HG02623 (cell line): Measurements from ENCODE around the gene SLC45A1.

ENCODE experiments used
- ATAC-seq: cut with Tn5 transposase; IDR thresholded peaks from one replicate; pipeline ENCODE4 v1.9.1; 2021; ENCODE audit warnings: moderate library complexity; ENCODE audit not compliant: unreplicated experiment

SLC45A1 gene

DNA sequence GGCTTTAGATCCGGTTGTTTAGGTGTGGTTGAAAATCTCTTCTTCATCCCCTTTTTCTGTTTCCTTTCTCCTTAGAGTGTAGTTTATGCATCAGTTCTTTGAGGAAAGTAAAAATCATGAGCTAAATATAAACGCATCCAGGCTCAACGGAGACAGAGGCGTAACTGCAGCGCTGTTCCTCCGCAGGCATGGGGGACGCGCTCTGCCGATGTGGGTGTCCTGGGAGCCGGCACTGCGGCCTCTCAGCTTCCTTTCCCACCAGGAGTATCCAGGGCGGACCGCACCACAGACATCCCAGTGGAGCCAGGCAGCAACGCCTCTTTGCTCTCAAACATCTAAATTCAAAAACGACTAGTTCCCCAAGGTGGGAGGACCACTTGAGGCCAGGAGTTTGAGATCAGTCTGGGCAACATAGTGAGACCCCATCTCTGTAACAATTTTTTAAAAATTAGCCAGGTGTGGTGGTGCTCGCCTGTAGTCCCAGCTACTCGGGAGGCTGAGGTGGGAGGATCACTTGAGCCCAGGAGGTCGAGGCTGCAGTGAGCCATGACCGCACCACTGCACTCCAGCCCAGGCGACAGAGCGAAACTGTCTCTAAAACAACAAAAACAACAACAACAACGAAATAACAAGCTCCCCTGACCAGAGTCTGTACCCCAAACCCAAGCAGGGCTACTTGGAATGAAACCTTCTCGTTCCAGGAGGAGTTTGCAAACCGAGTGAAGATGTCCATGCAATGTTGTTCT, 16.4 kb downstream of the SLC45A1 start:
- ATAC-seq = no peak

DNA sequence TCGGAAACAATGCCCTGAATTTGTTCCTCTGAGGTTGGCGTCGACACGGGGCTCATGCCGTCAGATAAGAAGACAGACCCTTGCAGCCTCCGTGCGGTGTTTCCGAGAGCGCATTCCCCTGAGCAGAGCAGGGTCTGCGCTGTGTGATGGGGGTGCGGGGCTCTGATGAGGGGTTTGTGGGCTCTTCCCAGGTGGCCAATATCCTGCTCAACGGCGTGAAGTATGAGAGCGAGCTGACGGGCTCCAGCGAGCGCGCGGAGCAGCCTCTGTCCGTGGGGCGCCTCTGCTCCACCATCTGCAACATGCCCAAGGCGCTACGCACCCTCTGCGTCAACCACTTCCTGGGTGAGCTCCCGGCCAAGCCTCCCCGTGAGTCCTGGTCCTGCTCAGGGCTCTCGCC, 17.3 kb downstream of the SLC45A1 start:
- ATAC-seq = no peak

DNA sequence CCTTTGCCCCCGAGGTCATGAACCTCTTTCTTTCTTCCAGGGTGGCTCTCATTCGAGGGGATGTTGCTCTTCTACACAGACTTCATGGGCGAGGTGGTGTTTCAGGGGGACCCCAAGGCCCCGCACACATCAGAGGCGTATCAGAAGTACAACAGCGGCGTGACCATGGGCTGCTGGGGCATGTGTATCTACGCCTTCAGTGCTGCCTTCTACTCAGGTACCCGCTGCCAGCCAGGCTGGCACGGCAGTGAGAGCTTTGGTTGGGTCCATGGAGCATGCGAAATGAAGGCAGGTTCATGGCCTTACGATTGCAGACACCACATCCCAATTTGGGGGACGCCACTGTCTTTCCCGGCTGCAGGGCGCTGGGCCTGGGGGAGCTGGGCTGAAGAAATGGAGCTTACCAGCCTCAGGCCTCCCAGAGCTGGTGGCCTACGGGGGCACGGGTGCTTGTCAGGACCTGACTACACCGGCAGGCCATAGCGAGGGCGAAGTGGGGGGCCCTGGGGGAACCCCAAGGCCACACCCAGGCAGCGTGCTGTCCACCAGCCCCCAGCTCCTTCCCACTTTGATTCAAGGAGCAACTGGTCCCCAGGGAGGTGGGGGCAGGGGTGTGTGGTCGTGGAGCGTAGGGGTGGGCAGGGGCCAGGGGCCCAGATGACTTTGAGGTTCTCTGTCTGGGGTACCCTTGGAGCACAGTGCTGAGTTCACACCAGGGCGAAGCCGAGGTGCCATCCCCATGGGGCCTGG, 20.0 kb downstream of the SLC45A1 start:
- no peak for ATAC-seq

DNA sequence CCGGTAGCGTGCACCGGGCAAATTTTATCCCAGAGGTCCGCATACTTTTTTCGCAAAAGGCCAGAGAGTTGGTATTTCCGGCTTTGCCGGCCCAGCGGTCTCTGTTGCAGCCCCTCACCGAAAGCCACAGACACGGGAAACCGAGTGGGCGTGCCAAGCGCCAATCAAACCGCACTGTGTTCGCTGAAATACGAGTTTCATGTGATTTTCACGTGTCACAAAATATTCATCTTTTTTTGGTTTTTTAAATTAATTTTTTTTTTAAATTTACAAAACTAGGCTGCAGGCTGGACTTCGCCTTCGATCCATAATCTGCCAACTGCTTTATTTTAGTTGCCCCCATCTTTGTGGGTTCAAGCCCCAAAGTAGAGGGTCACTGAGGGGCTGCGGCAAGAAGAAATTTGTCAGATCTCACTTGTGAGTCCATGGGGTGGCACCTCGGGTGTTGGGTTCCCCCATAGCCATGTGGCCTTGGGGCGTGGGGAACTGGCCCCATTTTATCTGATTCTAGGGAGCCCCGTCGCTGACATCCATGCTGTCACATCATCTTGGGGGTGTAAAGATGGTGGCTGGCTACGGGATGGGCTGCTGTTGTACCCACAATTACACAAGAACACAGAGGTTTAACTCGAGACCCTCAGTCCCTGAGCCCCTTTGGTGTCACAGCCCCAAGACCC, 20.8 kb downstream of the SLC45A1 start:
- ATAC-seq = no peak

DNA sequence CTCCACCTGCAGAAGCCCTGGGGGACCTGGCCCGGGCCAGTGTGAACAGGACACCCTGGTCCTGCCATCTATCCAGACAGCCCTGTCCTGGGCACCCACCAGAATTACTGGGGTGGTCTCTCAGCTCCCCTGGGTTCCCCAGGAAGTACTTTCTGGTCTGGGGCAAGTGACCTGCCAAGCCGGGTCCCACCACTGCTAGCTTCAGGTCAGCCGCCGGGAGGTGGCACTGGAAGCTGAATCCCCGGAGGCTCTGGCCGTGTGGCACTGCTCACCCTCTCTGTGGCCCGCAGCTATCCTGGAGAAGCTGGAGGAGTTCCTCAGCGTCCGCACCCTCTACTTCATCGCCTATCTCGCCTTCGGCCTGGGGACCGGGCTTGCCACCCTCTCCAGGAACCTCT, 21.3 kb downstream of the SLC45A1 start:
- no peak for ATAC-seq

DNA sequence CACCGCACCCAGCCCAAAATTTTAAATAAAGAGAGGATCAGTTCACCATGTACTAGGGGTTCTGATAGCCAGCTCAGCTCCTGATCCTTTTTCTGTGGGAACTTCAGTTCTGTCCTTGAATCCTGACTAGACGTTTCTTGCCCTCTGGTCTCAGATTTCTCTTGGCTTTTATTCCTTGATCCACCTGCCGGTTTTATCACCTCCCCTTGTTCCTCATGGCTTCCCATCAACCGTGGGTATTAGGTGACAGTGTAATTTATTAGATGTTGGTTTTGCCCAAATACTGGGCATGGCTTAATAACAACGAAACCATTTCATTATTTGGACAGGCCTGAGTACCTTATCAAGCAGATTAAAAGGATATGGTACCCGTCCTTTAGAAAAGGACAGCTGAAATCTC, 22.5 kb downstream of the SLC45A1 start:
- no peak for ATAC-seq

DNA sequence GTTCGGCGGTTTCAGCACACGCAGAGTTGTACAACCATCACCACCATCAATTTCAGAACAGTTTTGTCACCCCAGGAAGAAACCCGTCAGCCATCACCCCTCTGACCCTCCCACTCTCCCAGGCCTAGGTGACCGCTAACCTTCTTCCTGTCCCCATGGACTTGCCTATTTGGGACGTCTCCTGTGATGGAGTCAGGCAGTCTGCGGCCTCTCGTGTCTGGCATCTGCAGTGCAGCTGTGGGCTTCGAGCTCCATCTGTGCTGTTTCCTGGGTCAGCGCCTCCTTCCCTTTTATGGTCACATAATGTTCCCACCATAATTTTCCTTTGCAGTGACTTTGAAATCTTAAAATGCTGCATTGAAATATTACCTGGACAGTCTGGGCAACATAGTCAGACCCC, 24.4 kb downstream of the SLC45A1 start:
- ATAC-seq = no peak

DNA sequence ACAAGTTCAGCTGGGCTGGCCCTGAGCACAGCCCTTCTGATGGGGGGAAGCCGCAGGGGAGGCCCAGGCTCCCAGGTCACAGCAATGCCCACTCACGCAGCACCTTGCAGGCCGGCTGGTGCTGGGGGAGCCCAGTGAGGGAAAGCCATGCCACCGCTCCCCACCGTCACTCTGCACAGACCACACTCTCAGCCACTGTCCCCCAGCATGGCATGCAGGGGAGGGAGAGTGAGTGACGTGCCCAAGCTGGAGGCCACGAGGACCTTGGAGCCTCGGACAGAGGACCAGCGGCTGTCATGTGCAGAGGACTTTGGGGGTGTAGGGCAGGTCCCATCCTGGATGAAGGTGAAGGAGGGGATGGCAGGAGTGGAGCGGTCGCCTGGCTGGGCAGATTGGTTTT, 25.1 kb downstream of the SLC45A1 start:
- ATAC-seq = no peak

DNA sequence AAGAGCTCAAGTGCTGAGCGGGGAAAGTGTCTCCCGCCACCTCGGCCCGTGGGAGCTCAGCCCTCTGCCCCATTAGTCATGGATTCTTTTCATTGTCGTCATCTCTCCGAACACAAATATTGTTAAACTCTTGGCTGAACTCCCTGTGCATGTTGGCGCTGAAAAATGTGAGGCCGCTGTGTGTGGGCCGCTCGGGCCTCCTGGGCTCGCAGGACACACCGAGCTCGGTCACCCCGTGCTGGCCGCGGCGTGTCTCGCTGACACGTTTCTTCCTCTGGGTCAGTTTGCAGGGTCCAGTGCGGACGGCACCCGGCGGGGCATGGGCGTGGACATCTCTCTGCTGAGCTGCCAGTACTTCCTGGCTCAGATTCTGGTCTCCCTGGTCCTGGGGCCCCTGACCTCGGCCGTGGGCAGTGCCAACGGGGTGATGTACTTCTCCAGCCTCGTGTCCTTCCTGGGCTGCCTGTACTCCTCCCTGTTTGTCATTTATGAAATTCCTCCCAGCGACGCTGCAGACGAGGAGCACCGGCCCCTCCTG, 25.6 kb downstream of the SLC45A1 start:
- no peak for ATAC-seq

DNA sequence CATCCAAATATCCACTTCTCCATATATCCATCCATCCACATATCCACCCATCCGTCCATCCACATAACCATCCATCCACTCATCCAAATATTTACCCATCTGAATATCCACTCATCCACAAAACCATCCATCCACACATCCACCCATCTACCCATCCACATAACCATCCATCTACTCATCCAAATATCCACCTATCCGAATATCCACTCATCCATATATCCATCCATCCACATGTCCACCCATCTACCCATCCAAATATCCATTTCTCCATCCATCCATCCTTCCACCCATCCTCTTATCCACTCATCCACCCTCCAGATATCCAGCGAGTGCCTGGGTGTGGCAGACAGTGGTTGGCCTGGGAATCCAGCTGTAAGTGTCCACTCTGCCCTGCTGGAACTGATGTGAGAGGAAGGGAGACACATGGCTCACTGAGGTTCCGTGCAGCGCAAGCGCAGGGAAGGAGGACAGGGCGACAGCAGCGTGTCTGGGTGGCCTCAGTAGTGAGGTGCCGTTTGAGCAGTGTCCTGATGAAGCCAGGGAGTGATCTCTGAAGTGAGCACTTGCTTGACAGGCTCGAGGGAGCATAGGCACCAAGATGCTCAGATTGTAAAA, 27.1 kb downstream of the SLC45A1 start:
- no peak for ATAC-seq

DNA sequence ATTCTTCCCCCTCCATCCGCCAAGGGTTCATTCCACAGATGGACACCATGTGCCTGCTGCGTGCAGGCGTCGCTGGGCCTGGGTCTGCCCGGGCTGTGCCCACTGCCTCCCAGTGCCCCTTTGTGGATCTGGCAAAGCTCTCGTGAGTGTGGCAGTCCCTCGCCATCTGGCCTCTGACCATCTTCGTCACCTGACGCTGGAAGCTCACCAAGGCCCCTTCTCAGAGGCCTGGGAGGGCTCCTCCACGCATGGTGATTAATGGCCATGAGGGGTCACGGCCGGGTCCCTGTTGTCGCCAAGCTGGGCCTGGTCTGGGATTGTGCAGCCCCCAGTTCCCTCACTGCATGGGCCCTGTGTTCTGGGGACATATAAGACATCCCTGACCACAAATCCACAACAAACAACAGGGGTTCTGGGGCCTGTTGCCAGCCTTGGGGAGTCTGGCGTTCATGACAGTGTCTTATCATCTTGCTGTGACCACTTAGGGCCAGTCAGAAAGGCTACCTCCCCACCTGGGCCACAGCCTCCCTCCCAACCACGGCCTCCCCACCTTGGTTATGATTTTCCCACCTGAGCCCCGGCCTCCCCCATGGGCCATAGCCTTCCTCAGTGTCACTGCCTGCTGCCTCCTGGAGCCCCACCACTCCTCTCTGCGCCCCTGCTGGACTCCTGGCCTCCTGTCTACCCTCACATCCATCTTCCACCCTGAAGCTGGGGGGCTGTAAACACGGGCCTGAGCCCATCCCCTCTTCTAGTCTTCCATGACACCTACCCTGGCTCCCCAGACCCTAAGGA, 27.9 kb downstream of the SLC45A1 start:
- no peak for ATAC-seq

DNA sequence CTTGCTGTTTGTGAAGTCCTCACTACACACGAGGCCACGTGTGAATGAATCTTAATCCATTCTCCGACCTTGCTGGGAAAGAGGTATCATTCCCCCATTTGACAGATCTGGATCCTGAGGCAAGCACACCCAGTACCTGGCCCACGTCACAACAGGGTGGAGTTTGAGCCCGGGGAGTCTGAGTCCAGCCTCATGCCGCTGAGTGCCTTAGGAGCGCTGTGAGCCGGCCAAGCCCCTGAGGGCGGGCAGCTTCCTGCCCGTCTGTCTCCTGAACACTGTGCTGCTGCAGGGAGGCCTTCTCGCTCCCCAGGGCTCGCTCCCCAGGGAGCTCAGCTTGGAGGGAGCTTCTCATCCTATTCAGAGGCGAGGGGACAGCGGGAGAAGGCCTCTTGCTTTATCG, 29.7 kb downstream of the SLC45A1 start:
- no peak for ATAC-seq

DNA sequence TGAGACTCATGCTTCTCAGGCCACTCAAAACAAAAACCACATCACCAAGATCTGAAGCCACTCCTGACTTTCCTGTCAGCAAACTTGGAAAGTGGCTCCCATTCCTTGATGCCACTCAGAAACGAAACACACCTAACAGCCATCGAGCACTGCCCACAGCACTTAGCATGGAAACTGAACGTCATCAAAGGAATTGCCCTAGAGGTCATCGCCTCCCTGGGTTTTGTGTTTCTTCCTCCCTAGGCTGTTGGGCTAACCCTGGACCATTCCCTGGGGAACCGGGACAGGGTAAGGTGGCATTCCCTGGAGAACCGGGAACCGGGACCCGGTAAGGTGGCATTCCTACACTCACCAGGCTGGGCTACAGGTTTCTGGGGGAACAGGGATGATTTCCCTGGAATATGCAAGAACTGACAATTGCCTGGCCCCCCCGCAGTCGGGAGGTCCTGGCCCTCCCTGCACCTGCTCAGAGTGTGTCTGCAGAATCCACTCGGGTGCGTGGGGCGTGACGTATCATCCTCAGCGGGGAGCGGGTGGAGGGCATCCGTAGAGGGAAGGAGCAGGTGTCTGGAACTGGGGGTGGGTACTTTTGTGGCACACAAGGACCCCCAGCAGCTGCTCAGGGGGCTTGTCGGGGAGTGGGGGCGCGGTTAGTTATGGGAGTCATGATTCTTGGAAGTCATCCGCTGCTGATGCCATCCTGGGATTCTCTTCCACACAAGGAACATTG, 30.3 kb downstream of the SLC45A1 start:
- no peak for ATAC-seq

DNA sequence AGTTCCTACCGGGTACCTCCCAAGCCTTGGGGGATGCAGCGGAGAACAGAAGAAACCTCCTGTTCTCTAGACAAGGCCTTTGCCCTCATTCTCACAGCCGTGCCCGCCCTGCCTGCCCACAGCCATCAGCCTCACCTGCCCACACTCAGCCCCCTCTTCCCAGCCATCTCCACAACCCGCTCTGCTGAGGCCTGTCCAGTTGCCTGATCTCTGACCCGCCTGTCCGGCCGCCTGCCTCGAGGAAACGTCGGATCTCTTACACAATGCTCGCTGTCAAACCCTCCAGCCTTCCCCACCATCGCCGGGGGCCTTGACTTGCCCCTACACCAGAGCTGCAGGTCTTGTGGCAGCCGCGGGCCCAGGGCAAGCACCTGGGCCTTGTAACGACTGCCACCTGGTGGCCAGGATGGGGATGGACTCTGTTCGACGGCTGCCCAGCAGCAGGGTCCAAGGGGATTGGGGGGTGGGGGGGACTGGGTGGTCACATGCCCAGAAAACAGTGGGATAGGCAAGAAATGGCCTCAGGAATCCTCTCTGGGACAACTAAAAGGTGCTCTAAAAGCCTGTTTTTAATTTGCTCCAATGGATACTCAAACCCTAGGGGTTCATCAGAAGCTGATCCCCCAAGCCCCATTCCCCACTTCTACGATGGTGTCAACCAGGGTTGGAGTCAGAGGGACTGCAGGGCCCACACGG, 31.0 kb downstream of the SLC45A1 start:
- no peak for ATAC-seq

DNA sequence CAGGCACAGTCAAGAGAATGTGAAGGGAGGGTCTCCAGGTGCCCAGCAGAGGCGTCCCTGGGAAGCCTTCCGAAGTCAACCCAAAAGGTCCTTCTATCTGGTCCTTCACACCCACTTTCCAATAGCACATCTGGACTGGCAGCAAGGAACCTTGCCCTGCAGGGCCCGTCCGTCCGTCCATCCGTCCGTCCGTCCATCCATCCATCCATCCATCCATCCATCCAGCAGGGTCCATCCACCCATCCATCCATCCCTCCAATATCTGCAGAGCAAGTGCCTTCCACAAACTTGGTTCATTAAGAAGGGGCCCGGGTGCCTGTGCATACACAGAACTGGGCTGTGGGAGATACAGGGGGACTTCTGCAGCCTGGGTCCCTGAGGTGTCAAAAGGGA, 31.6 kb downstream of the SLC45A1 start:
- no peak for ATAC-seq

DNA sequence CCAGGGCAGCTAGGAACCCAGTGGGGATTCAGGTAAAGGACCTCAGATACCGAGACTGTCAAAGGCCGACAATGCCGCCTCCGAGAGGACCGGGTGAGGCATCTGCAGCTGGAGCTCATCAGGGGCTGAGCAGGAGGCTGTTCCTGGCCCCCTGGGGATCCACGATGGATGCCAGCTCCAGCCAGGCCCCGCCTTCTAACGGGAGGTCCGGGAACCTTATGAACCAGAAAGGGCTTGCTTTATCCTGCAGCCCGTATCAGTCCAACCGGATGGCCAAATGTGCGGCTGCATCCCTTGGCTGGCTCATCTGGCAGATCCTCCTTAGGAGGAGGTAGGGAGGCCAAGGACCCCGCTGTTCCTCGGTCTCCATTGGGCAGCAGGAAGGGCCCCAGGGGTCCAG, 32.0 kb downstream of the SLC45A1 start:
- ATAC-seq = no peak

DNA sequence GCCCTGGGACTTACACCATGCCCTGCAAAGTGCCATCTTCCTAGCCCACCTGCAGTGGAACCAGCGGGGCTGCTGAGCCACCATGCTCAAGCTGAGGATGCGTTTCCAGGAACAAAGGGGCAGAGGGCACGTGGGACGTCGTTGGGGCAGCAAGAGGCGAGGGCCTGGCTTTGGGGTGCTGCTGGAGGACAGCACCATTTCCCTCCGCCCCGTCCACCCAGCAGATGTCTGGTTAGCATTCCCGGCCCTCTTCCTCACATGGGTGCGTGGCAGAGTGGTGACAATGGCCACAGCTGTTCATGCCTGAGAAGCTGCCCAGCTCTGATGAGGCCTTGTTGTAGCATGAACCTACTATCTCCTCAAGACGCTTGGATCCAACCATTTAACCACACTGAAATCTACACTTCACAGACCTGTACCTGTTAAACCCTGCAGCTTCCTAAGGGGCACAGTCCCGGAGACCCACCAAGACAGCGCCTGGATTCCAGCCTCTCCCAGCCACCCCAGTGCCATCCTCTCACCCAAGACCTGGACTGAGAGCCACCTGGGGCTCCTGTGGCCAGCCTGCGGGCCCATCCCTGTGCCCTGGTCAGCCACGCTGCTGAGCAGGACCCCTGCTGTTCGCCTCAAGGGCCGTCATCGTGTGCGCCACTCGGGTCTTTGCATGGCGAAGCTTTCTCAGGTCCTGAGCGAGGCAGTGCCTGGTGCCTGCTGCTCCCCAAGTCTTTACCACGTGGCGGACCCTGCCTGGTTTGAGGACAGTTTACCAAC, 33.2 kb downstream of the SLC45A1 start:
- no peak for ATAC-seq

DNA sequence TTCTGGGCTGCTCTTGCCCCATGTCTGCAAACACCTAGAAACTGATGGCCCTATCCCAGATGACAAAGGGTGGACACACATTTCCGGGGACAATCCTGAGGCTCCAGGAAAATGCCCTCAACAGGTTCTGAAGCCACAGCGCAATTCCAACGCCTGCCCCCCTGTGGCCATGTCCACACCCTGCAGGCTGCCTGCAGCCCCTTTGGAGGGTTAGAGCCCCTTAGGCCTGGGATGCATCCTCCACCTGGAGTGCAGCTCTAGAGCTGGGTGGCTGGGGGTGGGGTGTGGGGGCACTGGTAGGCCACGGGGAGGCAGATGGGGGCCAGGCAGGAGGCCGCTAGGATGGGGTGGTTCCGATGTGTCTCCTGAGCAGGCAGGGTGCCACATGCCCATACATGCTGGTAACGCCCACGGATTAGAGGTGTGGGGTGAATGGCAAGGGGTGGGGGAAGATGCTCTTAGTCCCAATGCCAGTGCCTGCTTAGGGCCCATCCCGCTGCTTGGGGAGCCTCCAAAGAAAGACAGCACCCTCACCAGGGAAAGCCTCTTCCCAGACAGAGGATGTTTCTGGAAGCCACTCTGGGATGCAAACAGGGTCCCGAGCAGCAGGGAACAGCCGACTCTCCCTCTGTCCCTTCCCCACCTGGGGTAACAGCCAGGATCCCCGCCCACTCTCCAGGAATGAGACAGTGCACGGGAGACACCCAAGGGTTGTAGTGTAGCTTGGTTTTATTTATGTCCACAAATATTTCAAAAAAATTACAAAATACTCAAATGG, 34.0 kb downstream of the SLC45A1 start:
- no peak for ATAC-seq
